ENCODE results near the gene KDM4B.

Gene KDM4B

GRCh38 chr19:5052945-5053485 lies 84.1 kb downstream of the KDM4B start:
- DNase-seq = no peak

- no peak for DNase-seq
Observed at GRCh38 chr19:5053661-5054060, 84.7 kb downstream of the KDM4B start.

GRCh38 chr19:5054551-5055456 lies 85.9 kb downstream of the KDM4B start:
- DNase-seq = no peak

- DNase-seq = no peak
Observed at GRCh38 chr19:5055457-5055776, 86.5 kb downstream of the KDM4B start.

GRCh38 chr19:5057860-5058259 lies 88.9 kb downstream of the KDM4B start:
- DNase-seq = no peak

- DNase-seq = no peak
Observed at GRCh38 chr19:5058521-5059212, 89.8 kb downstream of the KDM4B start.

GRCh38 chr19:5059213-5059574 lies 90.3 kb downstream of the KDM4B start:
- DNase-seq = no peak

- DNase-seq = no peak
Observed at GRCh38 chr19:5059793-5060192, 90.9 kb downstream of the KDM4B start.

GRCh38 chr19:5062195-5062594 lies 93.3 kb downstream of the KDM4B start:
- no peak for DNase-seq

GRCh38 chr19:5062799-5063198 lies 93.9 kb downstream of the KDM4B start:
- DNase-seq = no peak

GRCh38 chr19:5063873-5064645 lies 95.1 kb downstream of the KDM4B start:
- DNase-seq = no peak

- no peak for DNase-seq
Observed at GRCh38 chr19:5064896-5065295, 96.0 kb downstream of the KDM4B start.

GRCh38 chr19:5065663-5066093 lies 96.8 kb downstream of the KDM4B start:
- no peak for DNase-seq

GRCh38 chr19:5066768-5067167 lies 97.9 kb downstream of the KDM4B start:
- DNase-seq = no peak

GRCh38 chr19:5067678-5068077 lies 98.8 kb downstream of the KDM4B start:
- no peak for DNase-seq

GRCh38 chr19:5068233-5069072 lies 99.5 kb downstream of the KDM4B start:
- no peak for DNase-seq

- DNase-seq = no peak
Observed at GRCh38 chr19:5070331-5070730, 101.4 kb downstream of the KDM4B start.

- no peak for DNase-seq
Observed at GRCh38 chr19:5070930-5071329, 102.0 kb downstream of the KDM4B start.

GRCh38 chr19:5071579-5071978 lies 102.7 kb downstream of the KDM4B start:
- DNase-seq = no peak

GRCh38 chr19:5072115-5072514 lies 103.2 kb downstream of the KDM4B start:
- no peak for DNase-seq

- DNase-seq = no peak
Observed at GRCh38 chr19:5073153-5073844, 104.4 kb downstream of the KDM4B start.

GRCh38 chr19:5074407-5074806 lies 105.5 kb downstream of the KDM4B start:
- DNase-seq = no peak

All from activated CD4-positive, alpha-beta T cell treated with anti-CD3 and anti-CD28 coated beads, Interleukin-10, Interleukin-2, amounts not matched to agents 100 ng/mL and 50 ng/mL, durations not matched to agents 16 hours and 8 hours (primary cell).